ENCODE measurements around the gene MAP4. TPM values are rescaled to one million over a fixed set of nuclear protein-coding genes. Genes with fewer than 3 reads are reported as not detected.

MAP4 gene
- total and polyA plus RNA-seq, 2 of the 13 experiments (the other 11 are each of a cell fraction or from before 2014, with no cell fraction given): 33.1 to 38.7 TPM

- TF ChIP-seq, protein P1, sequence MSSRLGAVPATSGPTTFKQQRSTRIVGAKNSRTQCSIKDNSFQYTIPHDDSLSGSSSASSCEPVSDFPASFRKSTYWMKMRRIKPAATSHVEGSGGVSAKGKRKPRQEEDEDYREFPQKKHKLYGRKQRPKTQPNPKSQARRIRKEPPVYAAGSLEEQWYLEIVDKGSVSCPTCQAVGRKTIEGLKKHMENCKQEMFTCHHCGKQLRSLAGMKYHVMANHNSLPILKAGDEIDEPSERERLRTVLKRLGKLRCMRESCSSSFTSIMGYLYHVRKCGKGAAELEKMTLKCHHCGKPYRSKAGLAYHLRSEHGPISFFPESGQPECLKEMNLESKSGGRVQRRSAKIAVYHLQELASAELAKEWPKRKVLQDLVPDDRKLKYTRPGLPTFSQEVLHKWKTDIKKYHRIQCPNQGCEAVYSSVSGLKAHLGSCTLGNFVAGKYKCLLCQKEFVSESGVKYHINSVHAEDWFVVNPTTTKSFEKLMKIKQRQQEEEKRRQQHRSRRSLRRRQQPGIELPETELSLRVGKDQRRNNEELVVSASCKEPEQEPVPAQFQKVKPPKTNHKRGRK (CRISPR knock-in tag; IDR thresholded peaks at IDR 0.05): no peak
- no peak; the same call in 1 of the 2 replicates for TF ChIP-seq ZNF580 (CRISPR knock-in tag; IDR thresholded peaks at IDR 0.05; ENCODE audit: borderline replicate concordance, low read depth)
- TF ChIP-seq SOX5 (CRISPR knock-in tag; IDR thresholded peaks at IDR 0.05; ENCODE audit: borderline replicate concordance): peak; percentile 91
- TF ChIP-seq NFE2L1 (CRISPR knock-in tag; IDR thresholded peaks at IDR 0.05; ENCODE audit: borderline replicate concordance): no peak
- TF ChIP-seq ZBTB49 (CRISPR knock-in tag; IDR thresholded peaks at IDR 0.05; ENCODE audit: borderline replicate concordance): no peak
- no peak for TF ChIP-seq ZSCAN25 (CRISPR knock-in tag; IDR thresholded peaks at IDR 0.05)
- no peak for TF ChIP-seq ZNF264 (CRISPR knock-in tag; IDR thresholded peaks at IDR 0.05)
- peak; percentile 90 for TF ChIP-seq NFIC (IDR thresholded peaks at IDR 0.05; ENCODE audit: low read length)
- no peak for TF ChIP-seq ZKSCAN8 (CRISPR knock-in tag; IDR thresholded peaks at IDR 0.05; ENCODE audit: borderline replicate concordance)
- peak; percentile 70; the same call in 1 of the 2 replicates for TF ChIP-seq ZNF564 (CRISPR knock-in tag; IDR thresholded peaks at IDR 0.05)
- TF ChIP-seq ZFYVE20 (CRISPR knock-in tag; IDR thresholded peaks at IDR 0.05; ENCODE audit: borderline replicate concordance, low read depth): no peak
- no peak for TF ChIP-seq THRA (CRISPR knock-in tag; IDR thresholded peaks at IDR 0.05; ENCODE audit: borderline replicate concordance)
- no peak for TF ChIP-seq MTA1 (CRISPR knock-in tag; IDR thresholded peaks at IDR 0.05; ENCODE audit: borderline replicate concordance)
- TF ChIP-seq KDM1A (CRISPR knock-in tag; IDR thresholded peaks at IDR 0.05): no peak
- TF ChIP-seq ZNF10 (CRISPR knock-in tag; IDR thresholded peaks at IDR 0.05; ENCODE audit: borderline replicate concordance, low read depth): no peak
- no peak for TF ChIP-seq HOXA9 (CRISPR knock-in tag; IDR thresholded peaks at IDR 0.05; ENCODE audit: borderline replicate concordance)
- TF ChIP-seq LBX2 (CRISPR knock-in tag; IDR thresholded peaks at IDR 0.05; ENCODE audit: borderline replicate concordance): no peak
- no peak for TF ChIP-seq JUN (CRISPR knock-in tag; IDR thresholded peaks at IDR 0.05)
- TF ChIP-seq, protein P2, sequence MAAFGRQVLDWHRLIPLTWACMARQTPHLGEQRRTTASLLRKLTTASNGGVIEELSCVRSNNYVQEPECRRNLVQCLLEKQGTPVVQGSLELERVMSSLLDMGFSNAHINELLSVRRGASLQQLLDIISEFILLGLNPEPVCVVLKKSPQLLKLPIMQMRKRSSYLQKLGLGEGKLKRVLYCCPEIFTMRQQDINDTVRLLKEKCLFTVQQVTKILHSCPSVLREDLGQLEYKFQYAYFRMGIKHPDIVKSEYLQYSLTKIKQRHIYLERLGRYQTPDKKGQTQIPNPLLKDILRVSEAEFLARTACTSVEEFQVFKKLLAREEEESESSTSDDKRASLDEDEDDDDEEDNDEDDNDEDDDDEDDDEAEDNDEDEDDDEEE (CRISPR knock-in tag; IDR thresholded peaks at IDR 0.05): no peak
- no peak for TF ChIP-seq TFAP4 (IDR thresholded peaks at IDR 0.05; ENCODE audit: borderline replicate concordance, low read depth)
- TF ChIP-seq ZFY (CRISPR knock-in tag; IDR thresholded peaks at IDR 0.05): peak; percentile 47; the same call in 1 of the 2 replicates
- no peak for TF ChIP-seq ZNF782 (CRISPR knock-in tag; IDR thresholded peaks at IDR 0.05; ENCODE audit: borderline replicate concordance)
- TF ChIP-seq ZNF543 (CRISPR knock-in tag; IDR thresholded peaks at IDR 0.05): no peak
Observed at GRCh38 chr3:47954567-47954966, 61.6 kb downstream of the MAP4 start (continued).
